HG03442 (cell line): Measurements from ENCODE around the gene PPP1R18.

Experiments
- ATAC-seq: cut with Tn5 transposase; IDR thresholded peaks from one replicate; pipeline ENCODE4 v1.9.1; 2021; ENCODE audit warnings: mild to moderate bottlenecking, moderate library complexity; ENCODE audit not compliant: unreplicated experiment

PPP1R18 gene

GRCh38 chr6:30689985-30690384, 3.5 kb upstream of the PPP1R18 start:
- no peak for ATAC-seq

DNA sequence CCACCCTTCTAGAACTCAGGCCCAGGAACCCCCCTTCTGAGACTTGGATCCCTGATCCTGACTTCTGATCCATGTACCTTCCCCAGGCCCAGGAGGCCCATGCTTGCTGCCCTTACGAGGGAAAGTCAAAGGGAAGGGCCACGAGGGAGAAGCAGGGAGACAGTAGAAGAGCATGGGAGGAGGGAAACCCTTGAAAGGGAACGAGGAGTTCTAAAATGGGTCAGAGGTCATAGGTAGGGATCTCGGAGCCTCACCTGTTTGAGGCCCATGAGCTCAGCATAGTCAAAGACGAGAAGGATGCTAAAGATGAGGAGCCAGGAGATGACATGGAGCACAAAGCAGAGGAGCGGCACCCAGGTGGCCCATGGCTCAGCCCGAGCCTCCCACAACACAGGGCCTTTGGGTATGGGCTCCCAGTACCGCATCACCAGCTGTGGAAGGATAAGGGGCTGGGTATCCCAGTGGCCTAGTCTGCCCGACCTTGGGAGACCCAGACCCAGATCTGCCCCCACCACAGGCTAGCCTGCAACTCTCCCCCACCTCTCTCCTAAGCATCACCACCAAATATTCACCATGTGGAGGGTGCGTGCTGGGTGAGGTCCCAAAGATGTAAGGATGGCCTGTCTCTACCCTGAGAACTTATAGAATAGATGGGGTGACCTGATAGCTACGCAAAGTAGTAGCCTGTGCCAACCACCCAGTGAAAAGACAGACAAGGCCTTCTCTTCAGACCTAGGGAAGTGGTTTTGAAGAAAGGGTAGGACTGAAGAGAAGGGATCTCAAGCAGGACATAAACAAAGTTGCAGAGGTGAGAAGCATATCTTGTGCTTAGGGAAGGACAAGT, 2.8 kb upstream of the PPP1R18 start:
- no peak for ATAC-seq

GRCh38 chr6:30688569-30688968, 2.1 kb upstream of the PPP1R18 start:
- no peak for ATAC-seq

DNA sequence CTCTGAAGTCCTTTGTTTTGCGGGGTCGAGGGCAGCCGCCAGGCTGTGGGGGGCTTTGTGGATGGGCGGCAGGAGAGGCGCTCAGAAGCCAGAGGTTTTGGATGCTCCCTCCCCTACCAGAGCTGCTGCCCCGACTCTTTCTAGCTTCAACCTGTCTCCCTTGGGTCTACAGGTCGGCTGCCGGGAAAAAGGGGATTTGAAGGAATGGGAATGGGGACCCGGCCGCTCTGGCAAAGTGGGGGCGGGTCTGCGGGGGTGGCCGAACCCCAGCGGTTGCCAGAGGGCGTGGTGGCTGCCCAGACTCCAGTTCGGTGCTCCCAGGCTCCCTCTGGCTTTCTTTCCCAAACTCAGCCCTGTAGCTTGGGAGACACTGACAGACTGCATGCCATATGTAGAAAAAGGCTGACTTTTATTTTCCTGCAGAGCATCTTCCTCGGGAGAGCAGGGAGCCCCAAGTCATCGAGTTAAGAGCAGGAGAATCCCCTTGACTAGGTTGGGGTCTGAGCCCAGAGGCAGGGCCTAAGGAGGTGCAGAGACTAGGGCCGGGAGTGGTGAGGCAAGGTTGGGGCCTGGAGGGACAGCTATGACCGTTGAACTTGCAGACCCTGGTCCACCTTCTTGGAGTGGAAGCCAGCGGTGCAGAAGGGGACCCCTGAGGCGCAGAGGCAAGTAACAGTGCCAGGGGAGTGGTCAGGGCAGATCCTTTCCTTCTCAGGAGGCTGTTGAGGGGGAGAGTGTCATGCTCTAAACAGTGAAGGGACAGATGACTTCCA, 1.4 kb upstream of the PPP1R18 start:
- no peak for ATAC-seq

DNA sequence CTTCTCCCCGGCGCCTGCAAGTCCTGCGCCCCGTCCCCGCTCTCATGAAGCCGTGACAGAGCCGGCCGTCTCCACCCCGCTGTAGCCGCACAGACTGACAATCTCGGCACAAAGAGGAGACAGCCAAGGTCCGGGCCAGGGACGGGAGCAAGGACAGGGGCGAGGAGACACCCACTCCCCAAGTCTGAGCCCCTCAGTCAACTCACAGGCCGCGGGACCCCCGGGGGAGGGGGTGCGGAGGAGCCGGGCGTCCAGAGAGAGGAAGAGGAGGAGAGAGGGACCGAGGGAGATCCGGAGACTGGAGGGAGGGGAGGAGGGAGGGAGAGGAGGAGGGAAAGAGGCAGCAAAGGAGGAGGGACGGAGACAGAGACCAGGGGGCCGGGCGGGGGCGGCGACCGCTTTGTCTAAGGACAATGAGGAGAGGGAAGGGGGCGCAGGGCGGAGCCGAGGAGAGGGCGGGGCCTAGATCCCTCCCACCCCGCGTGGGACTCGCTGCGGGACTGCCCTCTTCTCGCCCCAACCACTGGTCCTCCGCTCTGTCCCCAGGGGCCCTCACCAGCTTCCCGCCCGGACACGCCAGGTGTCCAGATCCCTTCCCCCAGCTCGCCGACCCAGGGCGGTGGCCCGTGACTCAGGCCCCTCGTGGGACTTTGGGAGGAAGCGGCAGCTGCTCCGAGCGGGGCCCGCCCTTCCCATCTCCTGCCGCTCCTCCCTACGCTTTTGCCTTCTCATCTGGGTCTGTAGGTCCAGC, 638 bp upstream of the PPP1R18 start:
- peak; percentile 46 for ATAC-seq

GRCh38 chr6:30685157-30686008, 1.1 kb downstream of the PPP1R18 start:
- no peak for ATAC-seq

- no peak for ATAC-seq
Measured at GRCh38 chr6:30684386-30685156, 1.9 kb downstream of the PPP1R18 start.

DNA sequence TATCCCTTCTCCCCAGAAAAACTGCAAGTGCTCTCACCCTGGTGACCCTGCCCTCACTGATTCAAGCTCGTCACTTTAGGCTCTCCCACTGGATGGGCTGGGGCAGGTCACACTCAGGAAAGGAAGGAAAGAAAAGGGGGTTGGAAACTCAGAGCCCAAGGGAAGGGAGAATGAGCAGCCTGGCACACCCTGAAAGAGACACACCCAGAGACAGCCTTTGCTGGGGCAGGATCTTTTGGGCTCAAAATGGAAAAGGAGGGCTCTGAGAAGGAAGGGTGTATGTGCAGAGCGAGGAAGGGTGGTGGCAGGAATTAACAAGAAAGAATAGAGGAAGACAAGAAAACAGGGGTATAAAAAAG, 2.5 kb downstream of the PPP1R18 start:
- no peak for ATAC-seq

GRCh38 chr6:30683183-30683979, 3.1 kb downstream of the PPP1R18 start:
- no peak for ATAC-seq

DNA sequence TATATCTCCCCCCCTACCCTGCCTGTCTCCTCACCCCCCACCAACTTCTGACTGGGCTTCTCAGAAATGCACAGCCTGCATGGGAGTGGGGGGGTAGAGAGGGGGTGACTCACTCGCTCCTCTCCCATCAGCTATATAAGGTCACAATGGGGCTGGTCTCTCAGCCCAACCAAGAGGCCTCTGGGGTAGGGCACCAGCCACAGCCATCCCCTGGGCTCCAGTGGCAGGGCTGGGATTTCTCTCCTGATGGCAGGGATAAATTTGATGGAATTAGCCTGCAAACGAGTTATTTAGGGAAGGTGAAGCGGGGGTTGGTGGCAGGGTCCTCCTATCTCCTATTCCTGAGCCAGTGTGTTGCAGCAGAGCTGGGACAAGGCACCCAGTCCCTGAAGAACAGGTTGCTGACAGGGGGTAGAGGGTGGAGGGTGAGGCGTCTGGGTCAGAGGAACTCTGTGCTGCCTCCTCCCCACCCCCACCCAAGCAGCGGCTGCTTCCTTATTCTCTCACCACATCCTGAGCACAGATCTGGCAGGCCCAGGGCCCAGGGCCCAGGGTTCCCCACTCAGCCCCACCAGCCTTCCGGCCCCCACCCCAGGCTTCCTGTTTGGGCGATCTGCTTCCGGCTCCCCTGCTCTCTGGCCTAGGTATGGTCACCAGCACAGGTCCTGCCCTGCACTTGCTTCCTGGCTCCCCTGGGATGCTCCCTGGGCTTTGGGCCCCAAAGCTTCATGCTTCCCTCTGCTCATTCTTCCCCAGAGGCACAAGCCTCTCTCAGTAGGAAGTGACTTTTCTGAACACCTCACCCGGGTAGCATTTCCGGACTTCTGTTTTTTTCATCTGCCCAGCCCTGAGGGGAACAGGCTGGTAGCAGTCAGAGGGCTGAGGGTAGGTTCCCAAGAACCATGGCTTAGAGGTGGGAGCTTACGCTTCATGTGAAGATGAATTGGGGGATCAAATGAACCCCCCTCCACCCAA, 4.0 kb downstream of the PPP1R18 start:
- ATAC-seq: peak; percentile 38

DNA sequence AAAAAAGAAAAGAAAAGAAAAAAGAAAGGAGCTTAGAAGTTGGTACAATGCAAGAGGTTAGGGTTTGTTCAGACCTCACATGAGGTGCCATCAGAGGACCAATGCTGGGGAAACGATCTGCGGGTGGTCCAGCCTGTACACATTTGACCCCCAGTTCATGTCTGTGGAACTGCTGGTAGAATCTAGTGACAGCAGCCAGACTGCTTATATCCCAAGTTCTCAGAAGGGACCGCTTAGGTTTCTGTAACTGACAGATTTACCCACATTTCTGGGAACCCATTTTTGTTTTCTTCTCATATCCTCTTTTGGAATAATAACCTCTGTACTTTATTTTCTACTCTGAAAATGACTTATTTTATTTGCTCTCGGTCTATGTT, 4.7 kb downstream of the PPP1R18 start:
- ATAC-seq: no peak

GRCh38 chr6:30679765-30680535, 6.5 kb downstream of the PPP1R18 start:
- no peak for ATAC-seq

- ATAC-seq: peak; percentile 39
Measured at GRCh38 chr6:30678964-30679726, 7.3 kb downstream of the PPP1R18 start.

DNA sequence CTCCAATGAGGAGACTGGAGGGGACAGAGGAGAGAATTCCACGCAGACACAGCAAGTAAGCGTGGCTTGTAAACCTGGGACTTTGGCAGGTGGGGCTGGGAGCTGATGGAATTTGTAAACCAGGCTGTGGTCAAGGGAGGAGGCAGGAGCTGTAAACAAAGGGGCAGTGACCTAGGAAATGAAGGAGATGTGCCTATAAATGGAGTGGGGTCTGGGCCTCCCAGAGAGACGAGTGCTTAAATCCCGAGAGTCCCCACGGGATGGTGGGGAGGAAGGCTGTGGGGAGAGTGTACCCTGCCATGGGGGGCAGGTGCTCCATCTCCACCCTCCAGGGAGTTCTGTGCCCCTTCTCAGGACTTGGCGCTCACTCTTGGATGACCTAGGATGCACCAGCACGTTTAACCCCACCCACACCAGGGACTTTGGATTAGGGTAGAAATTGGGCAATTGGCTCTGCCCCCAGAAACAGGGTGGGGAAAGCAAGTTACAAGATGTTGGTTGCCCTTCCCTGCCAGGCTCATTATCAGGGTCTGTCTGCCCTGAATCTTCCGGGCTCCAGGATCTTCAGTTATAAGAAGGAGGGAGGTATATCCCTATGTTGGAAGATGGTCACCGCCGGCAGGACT, 9.7 kb downstream of the PPP1R18 start:
- no peak for ATAC-seq

GRCh38 chr6:30672445-30673253, 13.8 kb downstream of the PPP1R18 start, which contains the start of gene DHX16:
DHX16 (minus strand) TSS chr6:30673006; CDS start chr6:30672841, 165 bp downstream.
- ATAC-seq: peak; percentile 76
